WERI-Rb-1 (cell line): Measurements from ENCODE around the gene TCF3.
"Not testable (repeated sequence)": the region's sequence is repeated elsewhere in the genome, so short reads cannot be mapped to it uniquely, and the experiment has no call there.

Experiments used
- DNase-seq: peaks from one replicate; pipeline ENCODE4 v3.0.0-alpha.2; 2020
- H3K27ac ChIP-seq: fragments of 250-450 bp; sonication (Bioruptor Pico); 2 replicates; pipeline ENCODE4 v1.5.1; 2020; ENCODE audit warnings: mild to moderate bottlenecking, moderate library complexity
- H3K27me3 ChIP-seq: fragments of 250-450 bp; sonication (Bioruptor Pico); 2 replicates; pipeline ENCODE4 v1.5.1; 2021; ENCODE audit warnings: mild to moderate bottlenecking, low read depth, moderate library complexity; ENCODE audit not compliant: insufficient read depth, severe bottlenecking
- H3K36me3 ChIP-seq: fragments of 250-450 bp; sonication (Bioruptor Pico); 2 replicates; pipeline ENCODE4 v1.5.1; 2020; ENCODE audit warnings: mild to moderate bottlenecking, moderate library complexity
- H3K4me3 ChIP-seq: 2 replicates; pipeline ENCODE4 v1.5.1; 2011; ENCODE audit warnings: low read depth, mild to moderate bottlenecking, control low read depth, low read length
- H3K9me3 ChIP-seq: fragments of 250-450 bp; sonication (Bioruptor Pico); 2 replicates; pipeline ENCODE4 v1.5.1; 2021; ENCODE audit warnings: mild to moderate bottlenecking, moderate library complexity; ENCODE audit not compliant: severe bottlenecking
- CTCF ChIP-seq: IDR thresholded peaks from 2 replicates; pipeline ENCODE4 v1.5.1; 2011; ENCODE audit warnings: low read depth, mild to moderate bottlenecking, control low read depth, inconsistent platforms, low read length

TCF3 gene

DNA sequence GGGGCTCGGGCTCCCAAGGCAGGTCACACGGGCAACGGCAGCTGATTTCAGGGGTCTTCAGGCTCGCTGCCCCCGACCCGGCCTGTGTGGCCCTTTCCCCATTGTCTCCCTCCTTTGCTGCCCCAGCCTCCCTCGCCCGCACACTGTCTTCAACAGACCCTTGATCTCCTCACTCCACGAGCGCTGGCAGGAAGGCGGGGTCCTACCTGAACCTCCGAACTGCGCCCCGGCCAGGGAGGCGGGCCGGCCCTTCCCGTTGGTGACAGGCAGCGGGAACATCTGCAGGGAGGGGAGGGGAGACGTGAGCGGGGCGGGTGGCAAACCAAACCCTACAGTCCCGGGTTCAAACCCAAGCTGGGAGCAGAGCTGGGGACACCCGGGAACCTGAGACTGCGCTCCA lies 6.3 kb downstream of the TCF3 start:
- no peak for TF ChIP-seq CTCF
- Histone ChIP-seq H3K36me3 (peaks cover 93% of the 10 kb centered on the region), H3K27me3 (no peaks in the 10 kb centered on the region), H3K4me3 (no peak overlapping the region), H3K27ac (no peak overlapping the region), H3K9me3 (no peaks in the 10 kb centered on the region)
- DNase-seq, result no peak

DNA sequence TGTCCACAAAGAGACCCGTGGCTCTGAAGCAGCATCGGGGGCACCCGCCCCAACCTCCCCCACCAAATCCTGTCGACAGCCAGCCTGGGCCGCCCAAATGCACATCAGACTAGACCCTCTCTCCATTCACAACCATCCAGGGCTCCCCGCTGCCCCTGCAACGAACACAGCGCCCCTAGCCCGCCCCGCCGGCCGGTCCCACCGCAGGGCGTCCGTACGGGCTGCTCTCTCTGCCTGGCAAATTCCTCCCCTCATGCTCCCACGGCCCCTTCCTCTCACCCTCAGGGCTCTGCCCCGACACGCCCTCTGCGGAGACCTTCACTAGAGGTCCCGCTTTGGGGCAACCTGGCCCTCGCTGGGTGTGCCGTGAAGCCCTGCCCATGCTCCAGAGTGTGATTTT lies 7.1 kb downstream of the TCF3 start:
- no peak overlapping the region for H3K27ac ChIP-seq
- DNase-seq, result no peak
- no peak for TF ChIP-seq CTCF
- H3K9me3 ChIP-seq, result no peaks in the 10 kb centered on the region
- H3K36me3 ChIP-seq, result peaks cover 99% of the 10 kb centered on the region
- no peak overlapping the region for H3K4me3 ChIP-seq
- H3K27me3 ChIP-seq, result no peaks in the 10 kb centered on the region

DNA sequence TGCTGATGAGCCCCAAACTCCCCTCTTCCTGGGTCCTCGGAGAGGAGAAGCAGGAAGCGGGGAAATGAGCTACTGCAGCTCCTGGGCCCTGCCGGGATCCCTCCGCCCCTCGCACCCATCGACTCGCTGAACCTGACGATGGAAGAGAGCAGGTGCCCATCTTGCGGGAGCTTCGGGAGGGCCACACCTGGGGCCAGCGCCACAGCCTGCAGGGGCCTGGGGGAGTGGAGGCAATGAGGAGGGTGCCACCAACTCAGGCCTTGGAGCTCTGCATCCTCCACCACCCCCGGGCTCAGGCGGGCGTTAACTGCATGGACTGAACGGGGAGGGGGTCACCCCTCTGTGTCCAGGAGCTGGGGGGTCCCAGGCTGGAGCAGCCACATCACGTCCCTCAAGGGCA lies 8.3 kb downstream of the TCF3 start:
- Histone ChIP-seq H3K4me3 (no peak overlapping the region), H3K9me3 (no peaks in the 10 kb centered on the region), H3K27ac (no peak overlapping the region), H3K27me3 (no peaks in the 10 kb centered on the region), H3K36me3 (peaks cover 97% of the 10 kb centered on the region)
- no peak for TF ChIP-seq CTCF
- no peak for DNase-seq

- not testable (repeated sequence) for H3K27me3 ChIP-seq, H3K4me3 ChIP-seq, H3K27ac ChIP-seq, H3K9me3 ChIP-seq, DNase-seq
- peaks cover 96% of the 10 kb centered on the region for H3K36me3 ChIP-seq
Observed at GRCh38 chr19:1640893-1641448, 11.4 kb downstream of the TCF3 start.

DNA sequence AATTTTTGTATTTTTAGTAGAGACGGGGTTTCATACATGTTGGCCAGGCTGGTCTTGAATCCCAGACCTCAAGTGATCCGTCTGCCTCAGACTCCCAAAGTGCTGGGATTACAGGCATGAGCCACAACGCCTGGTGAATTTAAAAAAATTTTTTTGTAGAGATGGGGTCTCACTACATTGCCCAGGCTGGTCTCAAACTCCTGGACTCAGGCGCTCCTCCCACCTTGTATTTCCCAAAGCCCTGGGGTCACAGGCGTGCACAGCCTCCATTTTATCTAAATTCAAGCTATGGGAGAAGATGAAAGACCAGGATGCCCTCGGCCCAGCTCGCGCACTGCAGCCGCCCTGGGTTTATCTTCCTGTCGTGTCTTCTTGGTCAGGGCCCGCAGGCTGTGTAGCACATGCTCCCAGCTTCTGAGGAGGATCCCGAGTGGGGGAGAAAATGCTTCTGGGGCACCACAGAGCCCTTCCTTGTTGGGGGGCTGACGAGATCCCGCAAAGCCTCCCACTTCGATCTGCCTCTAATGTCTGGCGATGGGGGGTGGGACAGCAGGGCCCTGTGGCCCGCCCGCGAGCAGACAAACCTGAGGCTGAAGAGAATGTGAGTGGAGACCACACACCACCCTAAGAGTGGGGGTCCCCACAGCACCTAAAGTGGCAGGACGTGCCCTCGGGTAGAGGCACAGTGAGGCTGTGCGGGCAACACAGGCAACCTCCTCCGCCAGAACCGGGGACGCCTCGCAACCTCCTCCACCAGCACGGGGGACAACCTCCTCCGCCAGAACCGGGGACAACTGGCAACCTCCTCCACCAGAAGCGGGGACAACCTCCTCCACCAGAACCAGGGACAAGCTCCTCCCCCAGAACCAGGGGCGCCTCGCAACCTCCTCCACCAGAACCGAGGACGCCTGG lies 15.8 kb downstream of the TCF3 start:
- Histone ChIP-seq H3K4me3 (no peak overlapping the region), H3K9me3 (no peaks in the 10 kb centered on the region), H3K36me3 (peaks cover 87% of the 10 kb centered on the region), H3K27ac (no peak overlapping the region), H3K27me3 (no peaks in the 10 kb centered on the region)
- no peak for DNase-seq
- no peak for TF ChIP-seq CTCF

DNA sequence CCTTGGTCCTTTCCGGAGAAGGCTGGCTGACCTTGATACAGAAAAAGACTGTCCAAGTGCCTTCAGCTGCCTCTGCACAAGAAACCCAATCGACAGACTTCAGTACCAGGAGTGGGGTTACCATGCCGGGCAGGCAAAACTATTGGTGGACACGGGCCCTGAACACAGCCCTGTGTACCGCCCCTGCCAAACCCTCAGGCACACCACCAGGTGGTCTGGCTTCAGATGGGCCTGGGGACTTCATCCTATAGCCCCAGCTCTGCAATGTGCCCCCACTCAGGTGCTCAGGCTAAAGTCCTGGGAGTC lies 17.5 kb downstream of the TCF3 start:
- no peak for DNase-seq
- Histone ChIP-seq H3K27me3 (no peaks in the 10 kb centered on the region), H3K27ac (no peak overlapping the region), H3K36me3 (peaks cover 85% of the 10 kb centered on the region), H3K4me3 (no peak overlapping the region), H3K9me3 (no peaks in the 10 kb centered on the region)
- TF ChIP-seq CTCF, result no peak
